HG02759 (cell line): ENCODE measurements around the gene CUTA.

Source experiments
- ATAC-seq: cut with Tn5 transposase; IDR thresholded peaks from one replicate; pipeline ENCODE4 v1.9.1; 2021; ENCODE audit warnings: mild to moderate bottlenecking, moderate library complexity; ENCODE audit not compliant: unreplicated experiment

Gene CUTA

DNA sequence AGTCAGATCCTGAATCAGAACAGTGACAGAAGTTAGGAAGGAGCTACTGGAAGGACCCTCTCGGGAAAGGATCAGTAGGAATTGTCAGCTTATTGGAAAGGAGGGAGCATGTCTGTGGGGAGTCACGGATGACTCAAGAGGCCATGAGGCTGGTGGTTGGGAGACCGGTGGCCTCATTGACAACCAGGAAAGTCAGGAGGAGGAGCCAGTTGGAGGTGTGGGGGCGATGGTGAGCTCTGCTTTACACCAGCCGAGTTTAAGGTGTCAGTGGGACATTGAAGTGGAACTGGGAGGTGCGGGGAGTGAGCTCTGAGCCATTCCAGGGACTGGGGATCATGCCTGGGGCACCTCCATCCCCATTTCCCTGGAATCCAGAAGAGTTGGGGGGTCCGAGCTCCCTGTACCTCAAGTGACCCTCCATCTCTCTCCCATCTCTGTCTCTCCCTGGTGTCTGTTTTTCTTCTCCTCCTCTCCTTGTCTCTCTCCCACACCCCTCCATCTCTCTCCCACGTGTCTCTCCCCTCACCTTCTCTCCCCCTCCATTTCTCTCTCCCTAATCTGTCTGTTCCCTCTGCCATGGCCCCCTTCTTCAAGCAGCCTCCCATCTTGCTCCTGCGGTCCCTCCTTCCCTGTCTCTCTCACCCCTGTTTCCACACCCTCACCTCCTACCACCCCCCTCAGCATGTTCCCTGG lies 22.2 kb upstream of the CUTA start:
- ATAC-seq, result no peak

DNA sequence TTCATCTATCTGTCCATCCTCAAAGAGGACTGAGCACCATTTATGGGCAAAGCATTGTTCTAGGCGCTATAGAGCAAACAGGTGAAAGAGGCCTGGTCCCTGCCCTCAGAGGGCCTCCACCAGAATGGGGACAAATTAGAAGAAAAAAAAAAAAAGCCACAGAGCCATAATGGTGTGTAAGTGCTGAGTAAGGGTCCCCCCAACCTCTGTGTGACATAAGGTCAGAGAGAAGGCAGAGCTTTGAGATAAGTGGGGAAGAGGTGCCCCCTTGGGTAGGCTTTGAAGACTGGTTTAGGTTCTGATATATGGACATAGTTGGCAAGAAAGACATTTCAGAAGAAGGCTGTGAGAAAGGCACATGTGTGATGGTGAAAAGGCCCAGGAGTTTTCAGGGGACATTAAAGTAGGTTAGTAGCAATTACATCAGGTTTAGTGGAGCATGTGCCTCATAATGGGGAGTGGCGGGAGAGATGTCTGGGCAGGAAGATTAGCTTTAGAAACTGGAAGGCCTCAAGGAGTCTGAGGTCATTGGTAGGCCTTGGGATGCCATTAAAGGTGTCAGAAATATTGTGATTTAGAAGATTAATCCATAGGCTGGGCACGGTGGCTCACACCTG lies 21.2 kb upstream of the CUTA start:
- ATAC-seq, result no peak

DNA sequence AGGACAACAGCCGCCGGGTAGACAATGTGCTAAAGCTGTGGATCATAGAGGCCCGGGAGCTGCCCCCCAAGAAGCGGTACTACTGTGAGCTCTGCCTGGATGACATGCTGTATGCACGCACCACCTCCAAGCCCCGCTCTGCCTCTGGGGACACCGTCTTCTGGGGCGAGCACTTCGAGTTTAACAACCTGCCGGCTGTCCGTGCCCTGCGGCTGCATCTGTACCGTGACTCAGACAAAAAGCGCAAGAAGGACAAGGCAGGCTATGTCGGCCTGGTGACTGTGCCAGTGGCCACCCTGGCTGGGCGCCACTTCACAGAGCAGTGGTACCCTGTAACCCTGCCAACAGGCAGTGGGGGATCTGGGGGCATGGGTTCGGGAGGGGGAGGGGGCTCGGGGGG lies 19.8 kb upstream of the CUTA start:
- no peak for ATAC-seq

DNA sequence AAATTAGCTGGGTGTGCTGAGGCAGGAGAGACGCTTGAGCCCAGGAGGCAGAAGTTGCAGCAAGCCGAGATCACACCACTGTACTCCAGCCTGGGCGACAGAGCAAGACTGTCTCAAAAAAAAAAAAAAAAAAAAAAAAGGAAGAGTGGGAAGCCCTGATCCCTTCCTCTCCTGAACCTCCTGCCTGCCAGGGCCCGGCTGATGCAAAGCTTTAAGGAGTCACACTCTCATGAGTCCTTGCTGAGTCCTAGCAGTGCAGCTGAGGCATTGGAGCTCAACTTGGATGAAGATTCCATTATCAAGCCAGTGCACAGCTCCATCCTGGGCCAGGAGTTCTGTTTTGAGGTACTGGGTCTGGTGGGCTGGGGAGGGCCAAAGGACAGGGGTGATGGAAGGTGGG lies 17.1 kb upstream of the CUTA start:
- ATAC-seq, result no peak

- ATAC-seq, result no peak
Observed at GRCh38 chr6:33433544-33434191, 15.8 kb upstream of the CUTA start.

GRCh38 chr6:33433001-33433543 lies 15.2 kb upstream of the CUTA start:
- no peak for ATAC-seq

- no peak for ATAC-seq
Observed at GRCh38 chr6:33432546-33432945, 14.6 kb upstream of the CUTA start.

GRCh38 chr6:33431880-33432541 lies 14.1 kb upstream of the CUTA start:
- ATAC-seq, result no peak

GRCh38 chr6:33430991-33431879 lies 13.3 kb upstream of the CUTA start:
- peak; percentile 47 for ATAC-seq

- no peak for ATAC-seq
Observed at GRCh38 chr6:33430334-33430733, 12.4 kb upstream of the CUTA start.

- ATAC-seq, result no peak
Observed at GRCh38 chr6:33429750-33430052, 11.8 kb upstream of the CUTA start.

- ATAC-seq, result no peak
Observed at GRCh38 chr6:33428966-33429749, 11.3 kb upstream of the CUTA start.

- no peak for ATAC-seq
Observed at GRCh38 chr6:33428224-33428965, 10.5 kb upstream of the CUTA start.

- ATAC-seq, result peak; percentile 31
Observed at GRCh38 chr6:33427585-33428223, 9.8 kb upstream of the CUTA start.

- no peak for ATAC-seq
Observed at GRCh38 chr6:33426590-33427511, 8.9 kb upstream of the CUTA start.

DNA sequence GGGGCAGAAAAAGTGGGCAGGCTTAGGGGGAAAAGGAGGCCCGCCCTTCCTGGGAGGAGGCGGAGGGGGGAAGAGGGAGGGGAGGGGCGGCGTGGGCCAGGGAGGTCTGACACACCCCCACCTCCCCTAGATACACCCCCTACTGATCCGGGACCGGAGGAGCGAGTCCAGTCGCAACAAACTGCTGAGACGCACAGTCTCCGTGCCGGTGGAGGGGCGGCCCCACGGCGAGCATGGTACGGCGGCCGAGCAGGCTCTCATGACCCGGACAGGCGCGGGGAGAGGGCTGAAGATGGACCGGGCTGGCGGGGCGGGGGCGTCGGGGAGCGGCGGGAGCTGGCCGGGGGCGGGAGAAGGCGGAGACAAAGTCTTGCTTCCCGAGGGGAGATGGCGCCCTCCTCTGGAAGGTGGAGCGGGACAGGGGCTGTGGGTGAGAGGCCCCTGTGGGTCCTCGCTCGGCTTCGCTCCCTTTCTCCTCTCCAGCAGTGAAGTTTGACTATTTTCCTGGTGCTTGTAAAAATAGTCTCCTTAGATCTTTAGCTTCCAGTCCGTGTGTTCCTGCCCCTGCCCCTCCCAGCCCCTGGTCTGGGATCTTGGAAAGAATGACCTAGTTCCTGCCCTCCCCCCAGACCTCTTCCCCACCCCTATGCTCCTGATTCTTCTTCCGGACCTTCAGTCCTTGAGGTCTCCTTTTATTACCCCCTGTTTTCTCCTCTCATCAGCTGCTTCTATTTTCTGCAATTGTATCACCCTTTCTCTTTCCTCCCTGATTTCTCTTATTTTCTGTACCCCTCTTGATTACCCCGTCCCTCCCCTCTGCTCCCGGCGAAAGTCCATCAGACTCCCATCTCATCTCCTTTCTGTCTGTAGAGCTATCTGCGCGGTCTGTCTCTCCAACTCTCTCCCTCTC lies 8.0 kb upstream of the CUTA start:
- peak; percentile 41 for ATAC-seq
